BLaER1 (cell line): ENCODE data around the gene LRRC56.

Experiments
- H3K27ac ChIP-seq: shearing (Covaris generic); formaldehyde crosslinking; 2 replicates; pipeline ENCODE4 v1.8.1; 2022
- H3K27me3 ChIP-seq: shearing (Covaris generic); formaldehyde crosslinking; 2 replicates; pipeline ENCODE4 v1.8.1; 2022
- H3K36me3 ChIP-seq: shearing (Covaris generic); formaldehyde crosslinking; 2 replicates; pipeline ENCODE4 v1.8.1; 2022
- H3K4me1 ChIP-seq: shearing (Covaris generic); formaldehyde crosslinking; 2 replicates; pipeline ENCODE4 v1.8.1; 2022
- H3K4me2 ChIP-seq: shearing (Covaris generic); formaldehyde crosslinking; 2 replicates; pipeline ENCODE4 v1.8.1; 2022
- H3K4me3 ChIP-seq: shearing (Covaris generic); formaldehyde crosslinking; 2 replicates; pipeline ENCODE4 v1.8.1; 2022
- H3K9ac ChIP-seq: shearing (Covaris generic); formaldehyde crosslinking; 2 replicates; pipeline ENCODE4 v1.8.1; 2022
- H3K9me3 ChIP-seq: shearing (Covaris generic); formaldehyde crosslinking; 2 replicates; pipeline ENCODE4 v1.8.1; 2022
- H4K20me1 ChIP-seq: shearing (Covaris generic); formaldehyde crosslinking; 2 replicates; pipeline ENCODE4 v1.8.1; 2022
- Cebpa-rat ChIP-seq: shearing (Covaris generic); IDR thresholded peaks from 2 replicates; pipeline ENCODE4 v1.8.1; 2022

Gene LRRC56

GRCh38 chr11:518463-519202, 18.7 kb upstream of the LRRC56 start:
- H3K9me3 ChIP-seq = peaks cover 16% of the 10 kb centered on the region
- H3K27me3 ChIP-seq = no peaks in the 10 kb centered on the region
- H3K27ac ChIP-seq = no peak overlapping the region
- peak overlapping the region; percentile 44 for H3K4me3 ChIP-seq
- H4K20me1 ChIP-seq = no peaks in the 10 kb centered on the region
- H3K4me2 ChIP-seq = peak overlapping the region; percentile 69
- no peak for TF ChIP-seq Cebpa-rat
- H3K4me1 ChIP-seq = peaks cover 15% of the 10 kb centered on the region
- peaks cover 28% of the 10 kb centered on the region; the same call in 1 of the 2 replicates for H3K36me3 ChIP-seq
- H3K9ac ChIP-seq = no peak overlapping the region

- H3K4me2 ChIP-seq = 0 out of 2 replicates have a peak overlapping the region, but pooled peaks have one; percentile 9
- no peak overlapping the region for H3K27ac ChIP-seq
- no peak overlapping the region for H3K9ac ChIP-seq
- H4K20me1 ChIP-seq = no peaks in the 10 kb centered on the region
- peaks cover 15% of the 10 kb centered on the region for H3K4me1 ChIP-seq
- H3K36me3 ChIP-seq = peaks cover 14% of the 10 kb centered on the region; the same call in 1 of the 2 replicates
- H3K27me3 ChIP-seq = no peaks in the 10 kb centered on the region
- no peak overlapping the region for H3K4me3 ChIP-seq
- peaks cover 16% of the 10 kb centered on the region for H3K9me3 ChIP-seq
- TF ChIP-seq Cebpa-rat = no peak
Measured at GRCh38 chr11:520428-521176, 16.7 kb upstream of the LRRC56 start.

- Histone ChIP-seq H3K27ac (no peak overlapping the region), H3K4me1 (peaks cover 15% of the 10 kb centered on the region), H3K9ac (no peak overlapping the region), H4K20me1 (no peaks in the 10 kb centered on the region), H3K4me3 (no peak overlapping the region), H3K9me3 (peaks cover 13% of the 10 kb centered on the region), H3K27me3 (no peaks in the 10 kb centered on the region), H3K4me2 (0 out of 2 replicates have a peak overlapping the region, but pooled peaks have one; percentile 9), H3K36me3 (peaks cover 11% of the 10 kb centered on the region; the same call in 1 of the 2 replicates)
- TF ChIP-seq Cebpa-rat = no peak
Measured at GRCh38 chr11:521177-521688, 16.1 kb upstream of the LRRC56 start.

- TF ChIP-seq Cebpa-rat = no peak
- Histone ChIP-seq H3K4me1 (peaks cover 4% of the 10 kb centered on the region), H3K27ac (no peak overlapping the region), H3K36me3 (peaks cover 29% of the 10 kb centered on the region), H3K9me3 (no peaks in the 10 kb centered on the region), H3K9ac (no peak overlapping the region), H3K4me2 (no peak overlapping the region), H3K4me3 (no peak overlapping the region), H3K27me3 (no peaks in the 10 kb centered on the region), H4K20me1 (peaks cover 12% of the 10 kb centered on the region)
Measured at GRCh38 chr11:526192-526591, 11.1 kb upstream of the LRRC56 start.

GRCh38 chr11:528166-528814, 9.0 kb upstream of the LRRC56 start:
- Histone ChIP-seq H3K27ac (no peak overlapping the region), H3K4me3 (no peak overlapping the region), H3K4me2 (no peak overlapping the region), H3K36me3 (peaks cover 50% of the 10 kb centered on the region), H3K9me3 (no peaks in the 10 kb centered on the region), H3K4me1 (peaks cover 3% of the 10 kb centered on the region), H4K20me1 (peaks cover 33% of the 10 kb centered on the region), H3K9ac (no peak overlapping the region), H3K27me3 (no peaks in the 10 kb centered on the region)
- TF ChIP-seq Cebpa-rat = no peak

GRCh38 chr11:528815-529727, 8.3 kb upstream of the LRRC56 start:
- Histone ChIP-seq H3K9ac (no peak overlapping the region), H4K20me1 (peaks cover 41% of the 10 kb centered on the region), H3K4me3 (no peak overlapping the region), H3K36me3 (peaks cover 58% of the 10 kb centered on the region), H3K4me1 (peaks cover 11% of the 10 kb centered on the region), H3K27ac (no peak overlapping the region), H3K9me3 (no peaks in the 10 kb centered on the region), H3K4me2 (no peak overlapping the region), H3K27me3 (no peaks in the 10 kb centered on the region)
- no peak for TF ChIP-seq Cebpa-rat

GRCh38 chr11:529728-530411, 7.5 kb upstream of the LRRC56 start:
- no peak overlapping the region for H3K4me2 ChIP-seq
- H3K4me3 ChIP-seq = no peak overlapping the region
- H4K20me1 ChIP-seq = peaks cover 49% of the 10 kb centered on the region
- H3K27ac ChIP-seq = no peak overlapping the region
- peaks cover 59% of the 10 kb centered on the region for H3K36me3 ChIP-seq
- H3K9ac ChIP-seq = no peak overlapping the region
- TF ChIP-seq Cebpa-rat = no peak
- H3K27me3 ChIP-seq = no peaks in the 10 kb centered on the region
- H3K4me1 ChIP-seq = peaks cover 16% of the 10 kb centered on the region
- H3K9me3 ChIP-seq = no peaks in the 10 kb centered on the region

GRCh38 chr11:530960-531831, 6.1 kb upstream of the LRRC56 start:
- Histone ChIP-seq H4K20me1 (peaks cover 50% of the 10 kb centered on the region), H3K4me1 (peaks cover 20% of the 10 kb centered on the region), H3K4me3 (no peak overlapping the region), H3K9ac (0 out of 2 replicates have a peak overlapping the region, but pooled peaks have one; percentile 2), H3K9me3 (no peaks in the 10 kb centered on the region), H3K27ac (no peak overlapping the region), H3K36me3 (peaks cover 59% of the 10 kb centered on the region), H3K27me3 (no peaks in the 10 kb centered on the region), H3K4me2 (no peak overlapping the region)
- TF ChIP-seq Cebpa-rat = no peak
